Keratinocyte (primary cell): Measurements from ENCODE around the gene AASDHPPT.

Experiments used
- CTCF ChIP-seq, 3 experiments: IDR thresholded peaks in 1 of 3; conservative IDR thresholded peaks in 1 of 3; optimal IDR thresholded peaks in 1 of 3; 2 replicates in 2 of 3; 3 replicates in 1 of 3; pipeline versions ENCODE3 to v1.5.1; 2011; ENCODE audit warnings: low read length in 3 of 3, mild to moderate bottlenecking in 3 of 3, moderate library complexity in 2 of 3, control low read depth in 1 of 3, inconsistent platforms in 1 of 3; ENCODE audit not compliant: insufficient read depth in 2 of 3; ENCODE audit errors: extremely low read depth in 1 of 3
- EZH2 ChIP-seq: IDR thresholded peaks from one replicate; pipeline ENCODE4 v1.6.1; 2012; ENCODE audit warnings: inconsistent platforms, mild to moderate bottlenecking, low read length, moderate library complexity

GRCh38 chr11:106128740-106129139 is 51.3 kb downstream of the AASDHPPT start:
- TF ChIP-seq CTCF (optimal IDR thresholded peaks at IDR 0.05 in 1 of 3, IDR thresholded peaks at IDR 0.05 in 1 of 3, conservative IDR thresholded peaks at IDR 0.05 in 1 of 3; ENCODE audit: extremely low read depth in 1 of 3, insufficient read depth in 2 of 3, low read length in 3 of 3) (no peak), EZH2 (no peak)
